GM19351 (cell line): Measurements from ENCODE around the gene ST6GALNAC3.
A peak's percentile ranks its signal among the peaks of the same experiment; 100 is the strongest.

Experiments
- ATAC-seq: cut with Tn5 transposase; IDR thresholded peaks from one replicate; pipeline ENCODE4 v1.9.1; 2021; ENCODE audit warnings: mild to moderate bottlenecking, moderate library complexity; ENCODE audit not compliant: unreplicated experiment

ST6GALNAC3 gene

GRCh38 chr1:76491737-76492136 lies 417.2 kb downstream of the ST6GALNAC3 start:
- no peak for ATAC-seq

- no peak for ATAC-seq
Observed at GRCh38 chr1:76492752-76493430, 418.3 kb downstream of the ST6GALNAC3 start.

GRCh38 chr1:76494807-76495206 lies 420.3 kb downstream of the ST6GALNAC3 start:
- ATAC-seq: peak; percentile 84

- no peak for ATAC-seq
Observed at GRCh38 chr1:76496871-76497270, 422.3 kb downstream of the ST6GALNAC3 start.

GRCh38 chr1:76500116-76500515 lies 425.6 kb downstream of the ST6GALNAC3 start:
- ATAC-seq: no peak

- no peak for ATAC-seq
Observed at GRCh38 chr1:76501136-76501535, 426.6 kb downstream of the ST6GALNAC3 start.

GRCh38 chr1:76501586-76502219 lies 427.2 kb downstream of the ST6GALNAC3 start:
- ATAC-seq: no peak

- no peak for ATAC-seq
Observed at GRCh38 chr1:76503100-76503499, 428.6 kb downstream of the ST6GALNAC3 start.

- no peak for ATAC-seq
Observed at GRCh38 chr1:76503736-76504135, 429.2 kb downstream of the ST6GALNAC3 start.

GRCh38 chr1:76507376-76507775 lies 432.8 kb downstream of the ST6GALNAC3 start:
- no peak for ATAC-seq

GRCh38 chr1:76508871-76509270 lies 434.3 kb downstream of the ST6GALNAC3 start:
- ATAC-seq: no peak

- ATAC-seq: no peak
Observed at GRCh38 chr1:76510672-76511557, 436.4 kb downstream of the ST6GALNAC3 start.

GRCh38 chr1:76511558-76512179 lies 437.1 kb downstream of the ST6GALNAC3 start:
- no peak for ATAC-seq

GRCh38 chr1:76530953-76531352 lies 456.4 kb downstream of the ST6GALNAC3 start:
- ATAC-seq: no peak

- no peak for ATAC-seq
Observed at GRCh38 chr1:76541618-76542017, 467.1 kb downstream of the ST6GALNAC3 start.

- no peak for ATAC-seq
Observed at GRCh38 chr1:76542359-76542758, 467.8 kb downstream of the ST6GALNAC3 start.

GRCh38 chr1:76543495-76543894 lies 468.9 kb downstream of the ST6GALNAC3 start:
- no peak for ATAC-seq

- no peak for ATAC-seq
Observed at GRCh38 chr1:76546354-76546933, 471.9 kb downstream of the ST6GALNAC3 start.

- ATAC-seq: no peak
Observed at GRCh38 chr1:76547916-76548315, 473.4 kb downstream of the ST6GALNAC3 start.

GRCh38 chr1:76548513-76549100 lies 474.1 kb downstream of the ST6GALNAC3 start:
- no peak for ATAC-seq
